ENCODE measurements around the gene PRSS56.

DNA sequence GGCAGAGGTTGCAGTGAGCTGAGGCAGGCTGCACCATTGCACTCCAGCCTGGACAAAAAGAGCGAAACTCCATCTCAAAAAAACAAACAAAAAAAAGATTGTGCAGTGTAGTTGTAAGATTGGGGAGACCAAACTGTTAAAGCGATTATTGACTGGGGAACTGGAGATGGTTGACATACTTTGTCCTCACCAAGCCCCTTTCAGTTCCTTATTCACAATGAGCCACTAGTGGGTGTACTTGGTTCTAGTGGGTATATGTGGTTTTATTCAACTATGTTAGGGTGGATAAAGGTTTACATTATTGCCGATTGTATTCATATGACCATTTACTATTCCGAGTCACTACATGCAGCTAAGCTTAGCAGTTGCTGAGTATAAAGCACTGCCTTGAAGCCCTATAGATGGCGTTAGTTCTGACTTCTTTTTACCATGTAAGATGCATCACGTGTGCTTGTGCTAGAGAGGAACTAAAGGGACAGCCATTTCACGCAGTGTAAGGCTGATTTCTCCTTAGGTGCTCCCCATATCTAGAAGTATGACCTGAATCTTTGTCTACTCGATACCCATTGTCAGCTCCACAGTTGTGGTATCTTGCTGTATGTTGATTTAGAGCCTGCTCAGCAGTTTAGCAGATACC, 42.4 kb downstream of the PRSS56 start:
- TF ChIP-seq, protein P1, sequence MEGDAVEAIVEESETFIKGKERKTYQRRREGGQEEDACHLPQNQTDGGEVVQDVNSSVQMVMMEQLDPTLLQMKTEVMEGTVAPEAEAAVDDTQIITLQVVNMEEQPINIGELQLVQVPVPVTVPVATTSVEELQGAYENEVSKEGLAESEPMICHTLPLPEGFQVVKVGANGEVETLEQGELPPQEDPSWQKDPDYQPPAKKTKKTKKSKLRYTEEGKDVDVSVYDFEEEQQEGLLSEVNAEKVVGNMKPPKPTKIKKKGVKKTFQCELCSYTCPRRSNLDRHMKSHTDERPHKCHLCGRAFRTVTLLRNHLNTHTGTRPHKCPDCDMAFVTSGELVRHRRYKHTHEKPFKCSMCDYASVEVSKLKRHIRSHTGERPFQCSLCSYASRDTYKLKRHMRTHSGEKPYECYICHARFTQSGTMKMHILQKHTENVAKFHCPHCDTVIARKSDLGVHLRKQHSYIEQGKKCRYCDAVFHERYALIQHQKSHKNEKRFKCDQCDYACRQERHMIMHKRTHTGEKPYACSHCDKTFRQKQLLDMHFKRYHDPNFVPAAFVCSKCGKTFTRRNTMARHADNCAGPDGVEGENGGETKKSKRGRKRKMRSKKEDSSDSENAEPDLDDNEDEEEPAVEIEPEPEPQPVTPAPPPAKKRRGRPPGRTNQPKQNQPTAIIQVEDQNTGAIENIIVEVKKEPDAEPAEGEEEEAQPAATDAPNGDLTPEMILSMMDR (IDR thresholded peaks at IDR 0.05), result no peak
- TF ChIP-seq EZH2 (IDR thresholded peaks at IDR 0.05), result no peak
- TF ChIP-seq EZH2phosphoT487 (IDR thresholded peaks at IDR 0.05), result no peak
